ENCODE measurements around the gene TOX3.

DNA sequence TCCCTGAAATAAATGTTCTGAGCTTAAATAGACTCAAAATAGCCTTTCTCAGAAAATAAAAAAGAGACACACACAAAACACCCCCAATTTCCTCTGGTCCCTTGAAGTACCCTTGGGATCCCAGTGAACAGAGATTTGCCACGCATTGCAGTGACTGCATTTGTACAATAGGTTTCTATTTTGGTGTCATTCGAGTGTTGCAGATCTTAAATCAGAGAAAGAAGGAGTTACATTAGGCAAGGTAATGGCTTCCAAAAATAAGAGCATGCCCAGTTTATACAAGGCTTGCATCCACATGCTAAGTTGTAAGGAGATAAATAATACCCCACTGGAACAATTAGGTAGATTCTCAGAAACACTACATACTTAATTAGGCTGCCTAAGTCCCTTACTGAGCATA, 2.2 kb downstream of the TOX3 start:
- TF ChIP-seq ZNF175 (tag by site-specific recombination; IDR thresholded peaks at IDR 0.05) (no peak), ZNF391 (tag by site-specific recombination; IDR thresholded peaks at IDR 0.05; ENCODE audit: borderline replicate concordance, low read depth) (no peak)

All from HEK293 (cell line).